Measurements from ENCODE around the gene DPF3. TPM values are rescaled to one million over a fixed set of nuclear protein-coding genes. Genes with fewer than 3 reads are reported as not detected.

The DPF3 gene
- total RNA-seq, 1 donor from 2014 or later, result 0.11 TPM

GRCh38 chr14:72666610-72667009, 227.3 kb downstream of the DPF3 start:
- no peaks in the 10 kb centered on the region for H3K4me1 ChIP-seq

GRCh38 chr14:72665259-72665658, 228.6 kb downstream of the DPF3 start:
- Histone ChIP-seq H3K27me3 (no peaks in the 10 kb centered on the region), H3K4me3 (no peak overlapping the region), H3K9me3 (no peaks in the 10 kb centered on the region), H3K36me3 (no peaks in the 10 kb centered on the region), H3K27ac (no peak overlapping the region), H3K4me1 (no peaks in the 10 kb centered on the region)
- DNase-seq (ENCODE audit: low spot score in 2 of 2), result no peak
- TF ChIP-seq CTCF (IDR thresholded peaks at IDR 0.05), result no peak
- intact Hi-C loops (cut with DNase I), result no loop called here

More at GRCh38 chr14:72666610-72667009, 227.3 kb downstream of the DPF3 start:
- Histone ChIP-seq H3K4me3 (no peak overlapping the region), H3K27ac (no peak overlapping the region), H3K9me3 (no peaks in the 10 kb centered on the region), H3K36me3 (no peaks in the 10 kb centered on the region), H3K27me3 (no peaks in the 10 kb centered on the region)
- intact Hi-C loops (cut with DNase I), result no loop called here
- no peak for TF ChIP-seq CTCF (IDR thresholded peaks at IDR 0.05)
- DNase-seq (ENCODE audit: low spot score in 2 of 2), result no peak

- H3K36me3 ChIP-seq, result no peaks in the 10 kb centered on the region
- DNase-seq (ENCODE audit: low spot score in 2 of 2), result no peak
- no peak overlapping the region for H3K27ac ChIP-seq
- H3K4me1 ChIP-seq, result no peaks in the 10 kb centered on the region
- no peak for TF ChIP-seq CTCF (IDR thresholded peaks at IDR 0.05)
- H3K4me3 ChIP-seq, result no peak overlapping the region
- intact Hi-C loops (cut with DNase I), result no loop called here
- H3K9me3 ChIP-seq, result no peaks in the 10 kb centered on the region
- H3K27me3 ChIP-seq, result no peaks in the 10 kb centered on the region
These were observed 229.2 kb downstream of the DPF3 start for GRCh38 chr14:72664651-72665050.

- TF ChIP-seq CTCF (IDR thresholded peaks at IDR 0.05), result no peak
- Histone ChIP-seq H3K9me3 (no peaks in the 10 kb centered on the region), H3K27me3 (no peaks in the 10 kb centered on the region), H3K36me3 (no peaks in the 10 kb centered on the region), H3K4me1 (no peaks in the 10 kb centered on the region), H3K4me3 (no peak overlapping the region), H3K27ac (no peak overlapping the region)
- intact Hi-C loops (cut with DNase I), result no loop called here
- no peak for DNase-seq (ENCODE audit: low spot score in 2 of 2)
These were observed 229.8 kb downstream of the DPF3 start for GRCh38 chr14:72663956-72664650.

GRCh38 chr14:72663076-72663487, 230.8 kb downstream of the DPF3 start:
- DNase-seq (ENCODE audit: low spot score in 2 of 2), result no peak
- no peaks in the 10 kb centered on the region for H3K36me3 ChIP-seq
- intact Hi-C loops (cut with DNase I), result no loop called here
- no peaks in the 10 kb centered on the region for H3K9me3 ChIP-seq
- H3K4me3 ChIP-seq, result no peak overlapping the region
- H3K27me3 ChIP-seq, result no peaks in the 10 kb centered on the region
- no peak for TF ChIP-seq CTCF (IDR thresholded peaks at IDR 0.05)
- H3K27ac ChIP-seq, result no peak overlapping the region
- no peaks in the 10 kb centered on the region for H3K4me1 ChIP-seq

- no peaks in the 10 kb centered on the region for H3K4me1 ChIP-seq
- no peaks in the 10 kb centered on the region for H3K9me3 ChIP-seq
- H3K36me3 ChIP-seq, result no peaks in the 10 kb centered on the region
- no peak overlapping the region for H3K27ac ChIP-seq
- no peak overlapping the region for H3K4me3 ChIP-seq
- no peak for DNase-seq (ENCODE audit: low spot score in 2 of 2)
- no peak for TF ChIP-seq CTCF (IDR thresholded peaks at IDR 0.05)
- no peaks in the 10 kb centered on the region for H3K27me3 ChIP-seq
- intact Hi-C loops (cut with DNase I), result no loop called here
These were observed 231.7 kb downstream of the DPF3 start for GRCh38 chr14:72662214-72662613.

Measured in ascending aorta (tissue), 2 donors.